HG03103 (cell line): Measurements from ENCODE around the gene GAB3.
A peak's percentile ranks its signal among the peaks of the same experiment; 100 is the strongest.

Experiments
- ATAC-seq: cut with Tn5 transposase; IDR thresholded peaks from one replicate; pipeline ENCODE4 v1.9.1; 2021; ENCODE audit warnings: low read depth; ENCODE audit not compliant: unreplicated experiment

GAB3 gene

DNA sequence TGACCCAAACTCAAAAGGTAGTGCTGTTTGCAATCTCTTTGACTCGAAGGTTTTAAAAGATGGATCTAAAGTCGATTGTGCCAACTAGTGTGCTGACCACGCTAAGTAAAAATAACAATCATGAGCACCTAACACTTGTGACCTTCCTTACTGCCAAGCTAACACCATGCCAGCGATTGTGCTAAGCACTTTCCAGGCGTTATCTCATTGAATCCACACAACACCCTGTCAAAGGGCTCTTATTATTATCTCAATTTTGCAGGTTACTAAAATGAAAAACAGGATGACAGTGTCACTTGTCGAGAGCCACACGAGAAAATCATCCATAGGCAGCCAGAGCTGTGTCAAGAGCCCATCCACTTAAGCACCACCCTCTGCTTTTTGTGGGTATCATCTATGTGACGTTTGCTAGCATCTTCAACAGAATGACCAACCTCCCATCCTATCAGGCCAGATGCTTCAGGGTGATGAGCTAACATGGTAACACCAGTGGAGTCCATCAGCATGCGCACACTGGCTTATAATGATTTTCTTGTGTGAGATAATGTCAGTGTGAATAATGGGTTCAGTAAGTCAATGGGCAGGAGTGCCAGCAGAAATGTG, 893 bp upstream of the GAB3 start:
- ATAC-seq = no peak

GRCh38 chrX:154751203-154751668, 359 bp upstream of the GAB3 start:
- ATAC-seq = no peak

DNA sequence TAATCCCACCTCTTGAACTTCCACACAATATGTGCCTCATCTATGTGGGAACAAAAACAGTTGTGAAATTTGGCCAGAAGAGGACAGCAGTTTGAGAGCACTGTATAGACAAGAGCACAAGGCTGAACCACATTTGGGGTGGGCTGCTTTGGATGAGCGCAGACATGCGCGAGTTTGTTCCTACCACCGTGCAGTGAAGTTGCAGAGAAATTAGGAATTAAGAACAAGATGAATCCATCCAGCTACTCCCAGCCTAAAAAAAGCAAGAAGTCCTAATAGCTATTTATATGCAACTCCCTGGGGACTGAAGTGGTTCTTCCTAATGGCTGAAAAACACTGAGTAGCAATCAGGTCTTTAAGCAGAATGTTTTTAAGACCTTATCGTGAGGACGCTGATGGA, 1.0 kb downstream of the GAB3 start:
- ATAC-seq = no peak

DNA sequence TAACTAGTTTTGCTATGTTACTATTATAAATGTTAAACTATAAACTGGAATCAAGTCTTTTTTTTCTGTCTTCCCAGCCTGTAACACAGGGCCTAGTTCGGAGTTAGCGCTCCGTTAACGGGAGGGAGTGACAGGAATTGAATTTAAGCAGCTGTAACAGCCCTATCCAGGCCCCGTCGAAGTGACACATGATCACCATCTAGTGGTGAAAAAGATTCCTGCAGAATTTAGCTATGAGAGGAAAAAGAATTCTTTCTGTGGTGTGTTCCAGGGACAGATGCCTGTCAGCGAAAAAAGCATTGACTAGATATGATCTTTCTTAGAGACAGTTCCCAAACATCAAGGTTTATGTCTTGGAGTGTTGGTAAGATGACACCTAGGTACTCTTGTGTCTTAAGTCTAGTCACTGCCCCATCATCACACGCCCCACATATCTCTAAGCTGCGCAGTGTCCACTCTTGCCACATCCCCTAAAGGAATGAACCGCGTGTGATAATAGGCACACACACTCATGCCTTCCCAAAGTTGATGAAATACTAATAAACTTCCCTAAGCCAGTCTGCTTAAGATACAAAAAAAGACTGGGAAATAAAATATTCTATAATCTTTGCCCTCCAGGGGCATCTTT, 2.1 kb downstream of the GAB3 start:
- no peak for ATAC-seq

- ATAC-seq = no peak
Measured at GRCh38 chrX:154742613-154743012, 8.3 kb downstream of the GAB3 start.

- ATAC-seq = no peak
Measured at GRCh38 chrX:154739952-154740465, 10.9 kb downstream of the GAB3 start.

GRCh38 chrX:154738011-154738738, 12.7 kb downstream of the GAB3 start:
- no peak for ATAC-seq

GRCh38 chrX:154737136-154737535, 13.7 kb downstream of the GAB3 start:
- ATAC-seq = no peak

- ATAC-seq = no peak
Measured at GRCh38 chrX:154735695-154736393, 15.0 kb downstream of the GAB3 start.

DNA sequence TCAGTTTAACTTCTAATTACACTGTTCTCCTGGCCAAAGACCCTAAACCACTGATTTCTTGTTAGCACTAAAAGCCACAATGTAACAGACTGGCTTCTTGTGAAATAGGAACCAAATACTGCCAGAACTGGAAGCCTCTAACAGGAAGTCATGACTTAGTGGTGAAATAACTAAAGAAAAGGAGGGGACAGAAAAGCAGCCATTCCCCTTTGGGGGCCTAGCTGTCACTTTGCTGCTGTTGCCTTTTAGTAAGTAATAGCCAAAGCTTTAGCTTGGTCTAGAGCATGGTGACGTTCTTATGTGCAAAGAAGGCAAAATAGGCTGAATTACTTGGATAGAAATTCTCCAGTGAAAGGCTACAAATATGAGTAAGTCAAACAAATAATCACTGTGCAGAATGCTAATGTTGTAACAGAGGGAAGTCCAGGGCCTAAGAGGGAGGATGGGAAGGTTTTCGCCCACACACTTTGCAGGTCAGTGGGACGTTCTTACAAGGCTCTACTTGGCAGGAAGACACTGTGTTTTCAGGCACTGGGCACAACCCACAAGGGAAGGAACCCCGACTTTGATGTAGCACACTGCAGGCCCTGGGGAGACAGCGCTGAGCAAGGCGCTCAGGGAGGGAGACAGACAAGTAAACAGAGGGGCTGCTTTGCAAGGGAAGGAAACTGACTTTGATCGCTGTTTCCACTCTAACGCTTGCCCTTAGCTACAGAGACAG, 16.7 kb downstream of the GAB3 start:
- ATAC-seq = peak; percentile 50

DNA sequence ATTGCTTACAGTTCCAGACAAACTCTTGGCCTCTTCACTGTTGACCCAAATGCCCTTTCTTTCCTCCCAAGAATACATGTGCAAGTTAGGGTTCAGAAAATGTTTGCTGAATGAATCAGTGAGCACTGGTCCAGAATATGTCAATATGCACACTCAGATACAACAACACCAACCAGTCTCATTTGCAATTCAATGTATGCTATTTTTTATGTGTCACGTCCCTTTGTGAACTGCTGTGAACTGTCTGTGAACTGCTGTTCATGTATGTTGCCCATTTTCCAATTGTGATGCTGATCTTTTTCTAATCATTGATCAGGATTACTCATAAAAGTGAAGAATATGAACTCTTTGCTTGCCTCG, 17.8 kb downstream of the GAB3 start:
- ATAC-seq = no peak

- ATAC-seq = no peak
Measured at GRCh38 chrX:154732421-154733065, 18.3 kb downstream of the GAB3 start.

- no peak for ATAC-seq
Measured at GRCh38 chrX:154731881-154732280, 19.0 kb downstream of the GAB3 start.

DNA sequence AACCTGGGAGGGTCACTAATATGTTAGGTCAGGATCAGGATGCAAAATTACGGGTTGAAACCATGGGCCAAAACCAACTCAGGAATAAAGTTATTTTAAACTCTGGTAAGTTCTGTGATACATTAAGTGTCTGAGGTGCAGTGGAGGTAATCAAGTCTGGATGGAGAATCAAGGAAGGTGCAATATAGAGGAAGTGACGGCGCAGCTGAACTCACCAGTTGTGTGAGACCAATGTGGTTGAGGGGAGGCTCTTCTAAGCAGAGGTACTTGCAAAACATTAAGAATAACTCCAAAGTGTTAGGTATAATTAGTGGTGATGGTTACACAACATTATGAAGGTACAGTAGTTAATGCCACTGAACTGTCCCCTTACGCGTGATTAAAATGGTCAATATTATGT, 19.7 kb downstream of the GAB3 start:
- ATAC-seq = no peak

- no peak for ATAC-seq
Measured at GRCh38 chrX:154730253-154730891, 20.5 kb downstream of the GAB3 start.

- ATAC-seq = no peak
Measured at GRCh38 chrX:154729439-154729838, 21.4 kb downstream of the GAB3 start.

DNA sequence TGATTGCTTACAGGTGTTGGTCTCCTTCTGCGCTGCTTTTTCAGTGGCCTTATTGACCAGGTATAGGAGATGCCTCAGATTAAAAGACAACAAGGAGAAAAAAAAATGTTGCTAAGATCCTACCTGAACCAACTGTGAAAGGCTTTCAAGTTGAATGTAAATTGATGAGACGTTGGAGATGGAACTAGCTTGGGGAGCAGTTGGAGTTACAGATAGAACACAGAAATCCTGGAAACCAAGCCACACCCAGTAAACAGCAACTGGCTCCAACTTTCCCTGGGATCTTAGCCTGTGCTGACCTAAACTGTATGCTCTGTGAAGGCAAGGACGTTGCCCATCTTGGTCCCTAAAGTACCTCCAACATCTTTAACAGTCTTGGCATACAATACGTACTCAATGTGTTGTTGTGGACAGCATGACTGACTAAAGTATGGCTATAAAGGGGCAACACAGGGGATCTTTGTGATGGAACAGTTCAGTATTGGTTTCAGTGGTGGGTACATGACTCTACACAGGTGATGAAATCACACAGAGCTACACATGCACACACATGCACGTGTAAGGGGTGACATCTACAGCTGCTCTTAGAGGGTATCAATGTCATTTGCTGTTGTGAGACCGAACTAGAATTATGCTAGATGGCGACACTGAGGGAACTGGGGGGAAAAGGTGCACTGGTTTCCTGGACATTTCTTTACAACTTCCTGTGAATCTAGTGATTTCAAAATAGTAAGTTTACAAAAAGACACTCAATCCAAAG, 22.3 kb downstream of the GAB3 start:
- no peak for ATAC-seq

DNA sequence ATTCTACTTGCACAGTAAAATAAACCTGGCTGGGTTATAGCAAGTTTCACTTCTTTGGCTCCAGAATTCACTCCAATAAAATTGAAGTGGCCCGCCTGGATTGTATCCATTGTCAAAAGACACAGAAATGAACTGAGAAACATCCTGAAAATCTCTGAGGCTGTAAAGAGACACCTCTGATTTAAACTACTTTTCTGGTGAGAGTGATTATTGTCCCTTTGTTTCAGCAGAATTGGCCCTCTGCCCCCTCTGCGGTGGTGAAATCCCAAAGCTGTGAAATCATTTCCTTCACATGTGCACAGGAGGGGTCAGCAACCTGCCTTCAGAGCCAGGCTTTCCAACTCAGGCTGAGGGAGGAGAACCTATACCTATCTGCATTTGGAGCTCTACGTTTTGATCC, 23.0 kb downstream of the GAB3 start:
- ATAC-seq = no peak

- ATAC-seq = no peak
Measured at GRCh38 chrX:154727418-154727817, 23.5 kb downstream of the GAB3 start.
